ENCODE measurements around the gene DIO1. TPM values are rescaled to one million over a fixed set of nuclear protein-coding genes. Genes with fewer than 3 reads are reported as not detected.

DIO1 gene
- total RNA-seq, 1 donor from 2014 or later = not detected

GRCh38 chr1:53951697-53952096 lies 57.7 kb downstream of the DIO1 start:
- no peaks in the 10 kb centered on the region for H3K9me3 Mint-ChIP-seq (ENCODE audit: unreplicated experiment)
- no peak for TF ChIP-seq CTCF (IDR thresholded peaks at IDR 0.05)
- peaks cover 9% of the 10 kb centered on the region for H3K36me3 Mint-ChIP-seq (ENCODE audit: unreplicated experiment)
- no peak overlapping the region for H3K27ac Mint-ChIP-seq (ENCODE audit: unreplicated experiment)
- H3K4me1 Mint-ChIP-seq (ENCODE audit: unreplicated experiment) = peaks cover 26% of the 10 kb centered on the region
- H3K4me3 Mint-ChIP-seq (ENCODE audit: unreplicated experiment) = no peak overlapping the region
- DNase-seq (ENCODE audit: extremely low spot score, unreplicated experiment) = no peak
- H3K27me3 Mint-ChIP-seq (ENCODE audit: unreplicated experiment) = no peaks in the 10 kb centered on the region

GRCh38 chr1:53954128-53954527 lies 60.1 kb downstream of the DIO1 start:
- DNase-seq (ENCODE audit: extremely low spot score, unreplicated experiment) = no peak
- Mint-ChIP-seq H3K4me3 (ENCODE audit: unreplicated experiment) (no peak overlapping the region), H3K27ac (ENCODE audit: unreplicated experiment) (no peak overlapping the region), H3K27me3 (ENCODE audit: unreplicated experiment) (no peaks in the 10 kb centered on the region), H3K9me3 (ENCODE audit: unreplicated experiment) (no peaks in the 10 kb centered on the region), H3K4me1 (ENCODE audit: unreplicated experiment) (peaks cover 9% of the 10 kb centered on the region), H3K36me3 (ENCODE audit: unreplicated experiment) (peaks cover 13% of the 10 kb centered on the region)
- no peak for TF ChIP-seq CTCF (IDR thresholded peaks at IDR 0.05)

GRCh38 chr1:53956308-53957168 lies 62.6 kb downstream of the DIO1 start:
- no peak overlapping the region for H3K4me3 Mint-ChIP-seq (ENCODE audit: unreplicated experiment)
- H3K9me3 Mint-ChIP-seq (ENCODE audit: unreplicated experiment) = no peaks in the 10 kb centered on the region
- H3K27ac Mint-ChIP-seq (ENCODE audit: unreplicated experiment) = no peak overlapping the region
- peaks cover 18% of the 10 kb centered on the region for H3K36me3 Mint-ChIP-seq (ENCODE audit: unreplicated experiment)
- H3K27me3 Mint-ChIP-seq (ENCODE audit: unreplicated experiment) = no peaks in the 10 kb centered on the region
- TF ChIP-seq CTCF (IDR thresholded peaks at IDR 0.05) = no peak
- H3K4me1 Mint-ChIP-seq (ENCODE audit: unreplicated experiment) = peaks cover 8% of the 10 kb centered on the region
- no peak for DNase-seq (ENCODE audit: extremely low spot score, unreplicated experiment)

GRCh38 chr1:53957194-53957818 lies 63.3 kb downstream of the DIO1 start:
- Mint-ChIP-seq H3K36me3 (ENCODE audit: unreplicated experiment) (peaks cover 24% of the 10 kb centered on the region), H3K4me3 (ENCODE audit: unreplicated experiment) (no peak overlapping the region), H3K4me1 (ENCODE audit: unreplicated experiment) (peaks cover 8% of the 10 kb centered on the region), H3K9me3 (ENCODE audit: unreplicated experiment) (no peaks in the 10 kb centered on the region), H3K27me3 (ENCODE audit: unreplicated experiment) (no peaks in the 10 kb centered on the region), H3K27ac (ENCODE audit: unreplicated experiment) (peak overlapping the region; percentile 11)
- DNase-seq (ENCODE audit: extremely low spot score, unreplicated experiment) = no peak
- TF ChIP-seq CTCF (IDR thresholded peaks at IDR 0.05) = no peak

GRCh38 chr1:53959664-53960250 lies 65.8 kb downstream of the DIO1 start:
- Mint-ChIP-seq H3K27me3 (ENCODE audit: unreplicated experiment) (no peaks in the 10 kb centered on the region), H3K4me1 (ENCODE audit: unreplicated experiment) (peaks cover 8% of the 10 kb centered on the region), H3K27ac (ENCODE audit: unreplicated experiment) (no peak overlapping the region), H3K4me3 (ENCODE audit: unreplicated experiment) (no peak overlapping the region), H3K36me3 (ENCODE audit: unreplicated experiment) (peaks cover 30% of the 10 kb centered on the region), H3K9me3 (ENCODE audit: unreplicated experiment) (no peaks in the 10 kb centered on the region)
- DNase-seq (ENCODE audit: extremely low spot score, unreplicated experiment) = no peak
- peak; percentile 47 for TF ChIP-seq CTCF (IDR thresholded peaks at IDR 0.05)

Data from osteocyte (in vitro differentiated cells).